HG03571 (cell line): ENCODE measurements around the gene UBE2M.
A peak's percentile ranks its signal among the peaks of the same experiment; 100 is the strongest.

Experiments used
- ATAC-seq: cut with Tn5 transposase; IDR thresholded peaks from one replicate; pipeline ENCODE4 v1.9.1; 2021; ENCODE audit not compliant: unreplicated experiment

UBE2M gene

GRCh38 chr19:58555920-58556621 is 2.3 kb downstream of the UBE2M start:
- ATAC-seq: no peak

- ATAC-seq: no peak
These were observed 3.0 kb downstream of the UBE2M start for GRCh38 chr19:58555369-58555885.

GRCh38 chr19:58554494-58555368 is 3.7 kb downstream of the UBE2M start, which contains the start of gene CHMP2A:
Gene CHMP2A (minus strand): TSS chr19:58555105. CDS start chr19:58554212, 893 bp downstream.
- ATAC-seq: no peak

DNA sequence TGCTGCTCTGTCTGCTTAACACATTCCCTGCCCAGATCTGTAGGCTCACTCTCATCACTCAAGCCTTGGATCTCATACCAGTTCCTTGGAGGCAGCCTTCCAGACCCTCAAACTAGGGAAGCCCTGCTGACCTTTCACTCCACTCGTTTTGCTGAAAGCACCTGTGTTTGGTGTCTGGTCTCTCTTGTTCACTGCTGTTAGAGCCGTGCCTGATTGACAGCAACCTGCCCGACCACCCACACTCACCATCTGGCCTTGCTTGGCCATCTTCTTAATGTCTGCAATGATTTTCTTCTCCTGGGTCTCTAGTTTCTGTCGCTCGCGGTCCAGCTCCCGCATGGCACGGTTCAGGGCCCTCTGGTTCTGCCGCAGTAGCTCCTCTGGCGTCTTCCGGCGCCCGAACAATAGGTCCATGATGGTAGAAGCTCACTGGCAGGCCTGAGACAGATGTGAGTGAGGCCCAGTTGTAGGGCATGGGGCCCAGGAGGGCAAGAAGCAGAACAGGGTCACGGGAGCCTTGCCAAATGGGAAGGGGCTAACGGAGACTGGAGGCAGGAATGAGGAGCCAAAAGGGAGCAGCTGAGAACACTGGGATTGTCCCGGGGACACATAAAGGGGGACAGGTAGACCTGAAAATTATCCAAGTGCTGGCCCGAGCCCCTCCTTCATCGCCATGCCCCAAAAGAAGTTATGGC is 4.5 kb downstream of the UBE2M start:
- no peak for ATAC-seq

DNA sequence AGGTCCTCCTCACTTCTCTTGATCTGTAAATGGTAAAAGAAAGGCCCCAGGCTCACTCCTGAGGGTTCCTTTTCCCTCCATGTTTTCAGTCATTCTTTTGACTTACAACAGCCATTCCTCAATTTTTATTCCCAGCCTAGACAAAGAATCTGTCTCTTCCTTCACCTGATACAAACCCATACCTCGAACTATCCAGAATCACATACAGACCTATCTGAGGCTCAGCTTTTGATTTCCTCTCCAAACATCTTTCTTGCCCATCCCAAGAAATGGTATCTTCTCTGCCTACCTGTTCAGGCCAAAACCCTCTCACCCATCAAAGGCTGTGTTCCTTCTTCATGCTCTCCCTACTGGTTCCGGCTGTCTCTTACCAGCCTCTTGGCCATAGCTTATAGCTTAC is 5.8 kb downstream of the UBE2M start:
- no peak for ATAC-seq

GRCh38 chr19:58551577-58552471 is 6.6 kb downstream of the UBE2M start:
- ATAC-seq: no peak

- ATAC-seq: no peak
These were observed 7.3 kb downstream of the UBE2M start for GRCh38 chr19:58551123-58551497.

DNA sequence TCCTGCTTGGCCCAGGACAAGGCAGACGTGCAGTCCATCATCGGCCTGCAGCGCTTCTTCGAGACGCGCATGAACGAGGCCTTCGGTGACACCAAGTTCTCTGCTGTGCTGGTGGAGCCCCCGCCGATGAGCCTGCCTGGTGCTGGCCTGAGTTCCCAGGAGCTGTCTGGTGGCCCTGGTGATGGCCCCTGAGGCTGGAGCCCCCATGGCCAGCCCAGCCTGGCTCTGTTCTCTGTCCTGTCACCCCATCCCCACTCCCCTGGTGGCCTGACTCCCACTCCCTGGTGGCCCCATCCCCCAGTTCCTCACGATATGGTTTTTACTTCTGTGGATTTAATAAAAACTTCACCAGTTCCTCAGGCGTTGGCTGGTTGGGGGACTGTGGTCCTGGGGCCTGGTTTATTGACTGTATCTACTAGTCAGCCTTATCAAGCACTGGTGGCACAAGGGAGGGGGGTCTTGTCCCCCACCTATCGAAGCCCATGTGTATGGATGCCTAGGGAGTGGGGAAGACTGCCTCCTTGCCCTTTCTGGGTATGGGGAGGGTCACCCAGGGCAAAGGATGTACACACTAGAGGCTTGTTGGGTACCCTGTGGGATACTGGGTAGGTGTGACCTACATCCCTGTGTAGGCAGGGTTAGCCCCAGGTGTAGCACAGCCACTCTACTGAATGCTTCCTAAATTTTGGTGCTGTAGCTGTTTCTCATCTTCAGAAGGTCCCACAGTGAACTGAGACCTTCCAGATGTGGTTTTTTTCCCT is 7.9 kb downstream of the UBE2M start:
- ATAC-seq: no peak

DNA sequence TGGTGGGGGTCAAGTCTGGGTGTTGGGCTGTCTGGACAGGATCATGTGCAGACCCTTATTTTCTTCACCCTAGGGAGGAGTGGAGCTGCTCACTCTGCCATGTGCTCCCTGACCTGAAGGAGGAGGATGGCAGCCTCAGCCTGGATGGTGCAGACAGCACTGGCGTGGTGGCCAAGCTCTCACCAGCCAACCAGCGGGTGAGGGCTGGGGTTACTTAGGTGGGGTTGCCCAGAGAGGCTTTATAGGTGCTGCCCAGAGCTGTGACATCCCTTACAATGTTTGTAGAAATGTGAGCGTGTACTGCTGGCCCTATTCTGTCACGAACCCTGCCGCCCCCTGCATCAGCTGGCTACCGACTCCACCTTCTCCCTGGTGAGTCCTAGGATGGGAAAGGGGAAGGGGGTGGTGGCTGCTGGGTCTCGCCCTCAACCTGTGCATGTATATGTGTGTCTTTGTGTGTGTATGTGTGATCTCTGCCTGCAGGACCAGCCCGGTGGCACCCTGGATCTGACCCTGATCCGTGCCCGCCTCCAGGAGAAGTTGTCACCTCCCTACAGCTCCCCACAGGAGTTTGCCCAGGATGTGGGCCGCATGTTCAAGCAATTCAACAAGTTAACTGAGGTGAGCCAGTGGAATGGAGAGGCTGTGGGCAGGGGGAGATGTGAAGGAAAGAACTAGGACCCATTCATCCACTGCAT is 8.6 kb downstream of the UBE2M start:
- no peak for ATAC-seq

DNA sequence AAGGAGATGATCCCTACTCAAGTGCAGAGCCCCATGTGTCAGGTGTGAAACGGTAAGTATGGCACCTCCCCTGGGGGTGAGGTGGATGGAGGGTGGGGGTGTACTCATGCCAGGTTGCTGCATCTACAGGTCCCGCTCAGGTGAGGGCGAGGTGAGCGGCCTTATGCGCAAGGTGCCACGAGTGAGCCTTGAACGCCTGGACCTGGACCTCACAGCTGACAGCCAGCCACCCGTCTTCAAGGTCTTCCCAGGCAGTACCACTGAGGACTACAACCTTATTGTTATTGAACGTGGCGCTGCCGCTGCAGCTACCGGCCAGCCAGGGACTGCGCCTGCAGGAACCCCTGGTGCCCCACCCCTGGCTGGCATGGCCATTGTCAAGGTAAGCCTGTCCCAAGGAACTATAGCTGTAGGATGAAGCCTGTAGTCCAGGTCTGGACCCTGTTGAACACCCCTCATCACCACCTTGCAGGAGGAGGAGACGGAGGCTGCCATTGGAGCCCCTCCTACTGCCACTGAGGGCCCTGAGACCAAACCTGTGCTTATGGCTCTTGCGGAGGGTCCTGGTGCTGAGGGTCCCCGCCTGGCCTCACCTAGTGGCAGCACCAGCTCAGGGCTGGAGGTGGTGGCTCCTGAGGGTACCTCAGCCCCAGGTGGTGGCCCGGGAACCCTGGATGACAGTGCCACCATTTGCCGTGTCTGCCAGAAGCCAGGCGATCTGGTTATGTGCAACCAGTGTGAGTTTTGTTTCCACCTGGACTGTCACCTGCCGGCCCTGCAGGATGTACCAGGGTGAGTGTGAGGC is 9.3 kb downstream of the UBE2M start:
- no peak for ATAC-seq

DNA sequence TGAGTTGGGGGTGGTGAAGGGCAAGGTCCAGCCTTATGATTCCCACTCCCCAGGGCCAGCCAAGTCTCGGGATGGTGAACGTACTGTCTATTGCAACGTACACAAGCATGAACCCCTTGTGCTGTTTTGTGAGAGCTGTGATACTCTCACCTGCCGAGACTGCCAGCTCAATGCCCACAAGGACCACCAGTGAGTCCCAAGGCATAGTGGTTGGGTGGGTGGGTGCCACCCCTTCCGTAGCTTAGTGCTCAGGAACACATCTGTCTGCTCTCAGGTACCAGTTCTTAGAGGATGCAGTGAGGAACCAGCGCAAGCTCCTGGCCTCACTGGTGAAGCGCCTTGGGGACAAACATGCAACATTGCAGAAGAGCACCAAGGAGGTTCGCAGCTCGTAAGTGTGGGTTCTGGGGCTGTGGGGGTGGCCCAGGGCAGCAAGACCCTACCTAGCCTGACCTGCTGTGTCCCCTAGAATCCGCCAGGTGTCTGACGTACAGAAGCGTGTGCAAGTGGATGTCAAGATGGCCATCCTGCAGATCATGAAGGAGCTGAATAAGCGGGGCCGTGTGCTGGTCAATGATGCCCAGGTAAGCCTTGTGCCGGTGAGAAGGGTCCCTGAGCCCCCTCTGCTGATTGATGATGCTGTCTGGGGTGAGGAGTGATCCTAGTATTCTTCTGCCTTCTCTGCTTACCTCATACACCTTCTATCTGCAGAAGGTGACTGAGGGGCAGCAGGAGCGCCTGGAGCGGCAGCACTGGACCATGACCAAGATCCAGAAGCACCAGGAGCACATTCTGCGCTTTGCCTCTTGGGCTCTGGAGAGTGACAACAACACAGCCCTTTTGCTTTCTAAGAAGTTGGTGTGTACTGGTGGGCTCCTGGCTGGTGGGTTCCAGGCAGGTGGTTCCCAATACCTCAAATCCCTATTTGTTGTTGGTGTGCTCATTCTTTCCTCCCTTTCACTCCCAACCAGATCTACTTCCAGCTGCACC is 10.8 kb downstream of the UBE2M start:
- no peak for ATAC-seq

DNA sequence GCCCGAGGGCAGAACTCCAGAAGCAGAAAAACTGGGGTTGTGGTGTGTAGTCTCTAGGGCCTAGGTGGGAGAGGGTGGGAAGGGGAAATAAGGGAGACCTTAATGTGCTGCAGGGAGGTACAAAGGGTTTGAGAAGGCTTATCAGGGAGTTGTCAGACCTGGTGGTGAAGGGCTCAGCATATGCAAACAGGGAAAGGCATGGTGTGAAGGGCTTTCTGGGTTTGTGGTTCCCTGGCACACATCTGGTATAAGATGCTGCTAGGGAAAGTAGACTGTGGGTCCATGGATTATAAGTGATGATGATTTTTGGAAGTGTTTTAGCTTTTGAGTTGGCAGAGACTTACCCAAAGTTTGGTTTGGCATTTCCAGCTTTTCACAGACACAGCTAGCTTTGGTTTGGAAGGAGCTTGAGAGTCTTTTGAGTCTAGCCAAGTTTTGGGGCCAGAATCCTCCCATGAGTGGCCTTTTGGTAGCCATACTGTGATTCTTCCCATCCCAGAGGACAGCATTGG is 12.3 kb downstream of the UBE2M start:
- no peak for ATAC-seq

- no peak for ATAC-seq
These were observed 13.0 kb downstream of the UBE2M start for GRCh38 chr19:58545286-58546018.

GRCh38 chr19:58544591-58545285 is 13.7 kb downstream of the UBE2M start:
- ATAC-seq: peak; percentile 43

DNA sequence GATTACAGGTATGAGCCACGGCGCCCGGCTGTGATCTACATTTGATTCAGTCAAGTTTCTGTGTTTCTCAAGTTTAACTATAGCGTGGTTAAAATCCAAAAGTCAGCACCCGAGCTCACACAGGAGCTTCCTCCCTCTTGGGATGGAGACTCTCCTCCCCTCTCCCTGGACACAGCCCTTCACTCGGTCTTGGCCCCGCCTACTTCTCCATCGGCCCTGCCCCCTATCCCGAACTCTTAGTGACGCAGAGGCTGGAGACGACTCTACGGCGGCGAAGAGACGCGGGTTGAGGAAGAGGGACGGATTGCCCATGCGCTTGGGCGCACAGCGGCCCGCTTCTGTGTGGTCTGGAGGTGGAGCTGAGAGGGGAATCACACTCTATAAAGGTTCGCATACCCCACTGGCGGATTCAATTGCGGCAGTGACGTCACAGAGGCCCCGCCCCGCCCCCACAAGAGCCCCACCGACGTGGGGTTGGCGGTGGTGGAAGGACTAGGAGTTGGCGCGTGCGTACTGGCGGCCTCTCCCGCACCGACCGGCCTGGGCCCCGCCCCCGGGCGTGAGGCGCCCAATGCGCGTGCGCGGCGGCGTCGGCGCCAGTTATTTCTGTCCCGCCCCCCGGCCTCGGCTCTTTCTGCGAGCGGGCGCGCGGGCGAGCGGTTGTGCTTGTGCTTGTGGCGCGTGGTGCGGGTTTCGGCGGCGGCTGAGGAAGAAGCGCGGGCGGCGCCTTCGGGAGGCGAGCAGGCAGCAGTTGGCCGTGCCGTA is 14.4 kb downstream of the UBE2M start, which contains the start of gene TRIM28:
Gene TRIM28, plus strand, starts transcription at position 239 of the 765 bp plus-strand sequence. CDS start 694 bp downstream, outside the sequence.
- ATAC-seq: peak; percentile 86
